ENCODE data around the gene DRAP1. TPM values are rescaled to one million over a fixed set of nuclear protein-coding genes. Genes with fewer than 3 reads are reported as not detected.

The DRAP1 gene
- total and polyA plus RNA-seq, 2 experiments from 2014 or later = 257 to 288 TPM

- peaks cover 6% of the 10 kb centered on the region for H3K36me3 ChIP-seq
- H3K27ac ChIP-seq = no peak overlapping the region
- TF ChIP-seq, protein P1, sequence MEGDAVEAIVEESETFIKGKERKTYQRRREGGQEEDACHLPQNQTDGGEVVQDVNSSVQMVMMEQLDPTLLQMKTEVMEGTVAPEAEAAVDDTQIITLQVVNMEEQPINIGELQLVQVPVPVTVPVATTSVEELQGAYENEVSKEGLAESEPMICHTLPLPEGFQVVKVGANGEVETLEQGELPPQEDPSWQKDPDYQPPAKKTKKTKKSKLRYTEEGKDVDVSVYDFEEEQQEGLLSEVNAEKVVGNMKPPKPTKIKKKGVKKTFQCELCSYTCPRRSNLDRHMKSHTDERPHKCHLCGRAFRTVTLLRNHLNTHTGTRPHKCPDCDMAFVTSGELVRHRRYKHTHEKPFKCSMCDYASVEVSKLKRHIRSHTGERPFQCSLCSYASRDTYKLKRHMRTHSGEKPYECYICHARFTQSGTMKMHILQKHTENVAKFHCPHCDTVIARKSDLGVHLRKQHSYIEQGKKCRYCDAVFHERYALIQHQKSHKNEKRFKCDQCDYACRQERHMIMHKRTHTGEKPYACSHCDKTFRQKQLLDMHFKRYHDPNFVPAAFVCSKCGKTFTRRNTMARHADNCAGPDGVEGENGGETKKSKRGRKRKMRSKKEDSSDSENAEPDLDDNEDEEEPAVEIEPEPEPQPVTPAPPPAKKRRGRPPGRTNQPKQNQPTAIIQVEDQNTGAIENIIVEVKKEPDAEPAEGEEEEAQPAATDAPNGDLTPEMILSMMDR (IDR thresholded peaks at IDR 0.05; ENCODE audit: low read depth, low read length) = no peak
- no peaks in the 10 kb centered on the region for H3K9me3 ChIP-seq (ENCODE audit: low read depth)
- no peaks in the 10 kb centered on the region for H3K27me3 ChIP-seq
- peaks cover 4% of the 10 kb centered on the region for H3K4me1 ChIP-seq (ENCODE audit: low read depth)
- DNase-seq (ENCODE audit: low read depth in 1 of 2, low spot score in 1 of 2) = no peak
- peak overlapping the region; percentile 67 for H3K4me3 ChIP-seq
Measured at GRCh38 chr11:65920372-65920802, 1.2 kb downstream of the DRAP1 start.

- TF ChIP-seq, protein P1 (IDR thresholded peaks at IDR 0.05; ENCODE audit: low read depth, low read length) = no peak
- peaks cover 6% of the 10 kb centered on the region for H3K36me3 ChIP-seq
- no peak overlapping the region for H3K4me3 ChIP-seq
- no peak for DNase-seq (ENCODE audit: low read depth in 1 of 2, low spot score in 1 of 2)
- H3K27ac ChIP-seq = no peak overlapping the region
- no peaks in the 10 kb centered on the region for H3K27me3 ChIP-seq
- no peaks in the 10 kb centered on the region for H3K9me3 ChIP-seq (ENCODE audit: low read depth)
- H3K4me1 ChIP-seq (ENCODE audit: low read depth) = peaks cover 4% of the 10 kb centered on the region
Measured at GRCh38 chr11:65921033-65921555, 1.9 kb downstream of the DRAP1 start.

GRCh38 chr11:65921876-65922275, 2.6 kb downstream of the DRAP1 start:
- Histone ChIP-seq H3K27me3 (no peaks in the 10 kb centered on the region), H3K4me1 (ENCODE audit: low read depth) (peaks cover 4% of the 10 kb centered on the region), H3K9me3 (ENCODE audit: low read depth) (no peaks in the 10 kb centered on the region), H3K36me3 (peaks cover 6% of the 10 kb centered on the region), H3K4me3 (no peak overlapping the region), H3K27ac (no peak overlapping the region)
- TF ChIP-seq, protein P1 (IDR thresholded peaks at IDR 0.05; ENCODE audit: low read depth, low read length) = no peak
- DNase-seq (ENCODE audit: low read depth in 1 of 2, low spot score in 1 of 2) = no peak

GRCh38 chr11:65922565-65922964, 3.3 kb downstream of the DRAP1 start:
- no peaks in the 10 kb centered on the region for H3K27me3 ChIP-seq
- DNase-seq (ENCODE audit: low read depth in 1 of 2, low spot score in 1 of 2) = no peak
- TF ChIP-seq, protein P1 (IDR thresholded peaks at IDR 0.05; ENCODE audit: low read depth, low read length) = no peak

DNA sequence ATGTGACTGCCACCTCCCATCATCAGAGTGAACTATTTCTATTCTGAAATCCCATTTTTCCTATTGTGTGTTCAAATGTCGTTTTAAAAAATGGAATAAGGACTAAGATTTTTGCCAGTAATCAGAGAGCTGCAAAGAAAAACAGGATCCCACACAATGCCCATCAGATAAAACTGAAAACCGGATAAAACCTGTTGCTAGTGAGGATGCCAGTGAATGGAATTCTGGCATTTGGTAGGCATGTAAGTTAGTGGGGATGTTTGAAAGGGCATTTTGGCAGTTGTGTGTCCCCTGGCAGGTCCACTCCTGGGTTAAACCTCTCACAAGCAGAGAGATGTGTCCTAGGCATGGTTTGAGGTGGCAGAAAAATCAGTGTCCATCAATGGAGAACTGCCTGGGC, 6.2 kb downstream of the DRAP1 start:
- Histone ChIP-seq H3K9me3 (ENCODE audit: low read depth) (no peaks in the 10 kb centered on the region), H3K27ac (no peak overlapping the region), H3K4me3 (no peak overlapping the region), H3K4me1 (ENCODE audit: low read depth) (no peaks in the 10 kb centered on the region), H3K36me3 (peaks cover 6% of the 10 kb centered on the region), H3K27me3 (no peaks in the 10 kb centered on the region)
- TF ChIP-seq, protein P1 (IDR thresholded peaks at IDR 0.05; ENCODE audit: low read depth, low read length) = no peak
- DNase-seq (ENCODE audit: low read depth in 1 of 2, low spot score in 1 of 2) = no peak

More at GRCh38 chr11:65922565-65922964, 3.3 kb downstream of the DRAP1 start:
- no peak overlapping the region for H3K4me3 ChIP-seq
- peaks cover 6% of the 10 kb centered on the region for H3K36me3 ChIP-seq
- no peak overlapping the region for H3K27ac ChIP-seq
- H3K9me3 ChIP-seq (ENCODE audit: low read depth) = no peaks in the 10 kb centered on the region
- peaks cover 4% of the 10 kb centered on the region for H3K4me1 ChIP-seq (ENCODE audit: low read depth)

Data from cardiac muscle cell (in vitro differentiated cells and primary cell).